Sigmoid colon (tissue), 4 donors: ENCODE results near the gene KRT72.

Experiments
- CTCF ChIP-seq, 4 experiments: fragments of 450-650 bp in 3 of 4; fragments of 200-600 bp in 1 of 4; IDR thresholded peaks; one replicate each; pipeline ENCODE4 v1.5.1; 2016 to 2019; ENCODE audit warnings: antibody characterized with exemption in 4 of 4, mild to moderate bottlenecking in 3 of 4, moderate library complexity in 2 of 4
- EP300 ChIP-seq, 4 donors: sonication (generic); formaldehyde crosslinking; IDR thresholded peaks; one replicate each; pipeline ENCODE4 v1.6.1; 2017; ENCODE audit warnings: antibody characterized with exemption in 4 of 4
- POLR2A ChIP-seq, 2 donors: fragments of 450-650 bp; IDR thresholded peaks; one replicate each; pipeline ENCODE4 v1.6.1; 2016; ENCODE audit warnings: antibody characterized with exemption in 2 of 2, mild to moderate bottlenecking in 2 of 2, moderate library complexity in 2 of 2
- POLR2AphosphoS5 ChIP-seq, 4 donors: sonication (generic); formaldehyde crosslinking; IDR thresholded peaks; one replicate each; pipeline ENCODE4 v1.6.1; 2017; ENCODE audit warnings: antibody characterized with exemption in 4 of 4

DNA sequence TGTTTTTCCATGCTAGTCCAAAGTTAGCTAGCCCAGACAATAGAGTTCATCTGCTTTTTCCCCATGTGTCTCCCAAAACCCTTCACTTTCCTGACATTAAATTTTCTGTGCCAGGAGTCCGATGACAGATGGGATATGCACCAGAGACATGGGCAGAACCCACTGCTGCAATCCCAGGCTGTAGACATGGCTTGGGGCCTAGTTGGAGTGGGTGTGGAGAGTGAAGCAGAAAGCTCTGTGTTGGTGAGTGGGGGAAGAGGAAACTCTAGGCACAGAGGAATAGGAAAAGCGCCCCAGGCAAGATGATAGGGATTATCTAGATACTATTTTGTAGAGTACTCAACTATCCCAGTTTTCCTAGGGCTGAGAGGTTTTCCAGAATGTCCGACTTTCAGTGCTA lies 22.8 kb downstream of the KRT72 start:
- TF ChIP-seq POLR2A (IDR thresholded peaks at IDR 0.05) (no peak), CTCF (IDR thresholded peaks at IDR 0.05) (no peak), EP300 (IDR thresholded peaks at IDR 0.05) (no peak), POLR2AphosphoS5 (IDR thresholded peaks at IDR 0.05) (no peak)
